Measurements from ENCODE around the gene DNAH2. TPM values are rescaled to one million over a fixed set of nuclear protein-coding genes. Genes with fewer than 3 reads are reported as not detected.

DNAH2 gene
- total and polyA plus RNA-seq, 2 of the 8 experiments (the other 6 are each of a cell fraction or from before 2014, with no cell fraction given), result 0.13 to 0.18 TPM

- Histone ChIP-seq H3K18ac (ENCODE audit: extremely low read depth, low read length) (no peak overlapping the region), H2BK12ac (ENCODE audit: low read depth, low read length) (no peak overlapping the region), H2BK15ac (ENCODE audit: low read length) (no peak overlapping the region), H2AFZ (ENCODE audit: low read length) (no peak overlapping the region), H3K79me1 (ENCODE audit: low read depth, low read length) (no peaks in the 10 kb centered on the region), H3K36me3 (ENCODE audit: control insufficient read depth in 2 of 4, insufficient read depth in 4 of 4, low read length in 3 of 4) (no peaks in the 10 kb centered on the region), H3K27me3 (replicated peaks in 1 of 4; ENCODE audit: control insufficient read depth in 3 of 4, extremely low read depth in 1 of 4, insufficient read depth in 3 of 4, low read length in 3 of 4) (peaks cover 0 to 4% (median 3%) of the 10 kb centered on the region in 4 experiments; a peak in 5 of 7 replicates), H3K23me2 (ENCODE audit: low read depth, low read length) (no peaks in the 10 kb centered on the region), H3K4me3 (ENCODE audit: extremely low read depth in 1 of 4, insufficient read depth in 2 of 4, low read depth in 3 of 4, low read length in 4 of 4) (no peak overlapping the region), H3K56ac (replicated peaks; ENCODE audit: insufficient read length, low read depth, low read length) (no peak overlapping the region), H3K4ac (replicated peaks; ENCODE audit: insufficient read length, low read depth, low read length) (no peak overlapping the region), H3K9me3 (ENCODE audit: insufficient read depth in 2 of 2, low read depth in 1 of 2, low read length in 1 of 2) (no peaks in the 10 kb centered on the region), H3K14ac (ENCODE audit: insufficient read length) (no peak overlapping the region), H3K23ac (ENCODE audit: insufficient read length) (no peak overlapping the region), H3K4me1 (replicated peaks in 1 of 4; ENCODE audit: control insufficient read depth in 3 of 4, insufficient read depth in 4 of 4, low read length in 3 of 4) (peaks cover 0 to 7% (median 5%) of the 10 kb centered on the region in 4 experiments; a peak in 5 of 7 replicates), H2BK20ac (ENCODE audit: low read length) (no peak overlapping the region), H3K4me2 (ENCODE audit: insufficient read depth in 1 of 2, low read depth in 2 of 2, low read length in 2 of 2) (no peak overlapping the region), H3K79me2 (ENCODE audit: control insufficient read depth in 1 of 2, insufficient read depth in 2 of 2, low read length in 2 of 2) (no peaks in the 10 kb centered on the region), H2AK5ac (ENCODE audit: low read depth, low read length) (no peak overlapping the region), H2BK120ac (replicated peaks; ENCODE audit: low read depth, low read length) (no peak overlapping the region), H2BK5ac (ENCODE audit: low read depth, low read length) (no peak overlapping the region), H4K20me1 (replicated peaks in 1 of 2; ENCODE audit: control insufficient read depth in 1 of 2, insufficient read depth in 2 of 2, low read length in 2 of 2) (no peaks in the 10 kb centered on the region), H4K8ac (ENCODE audit: extremely low read depth, insufficient read depth, low read length) (no peak overlapping the region; the same call in 1 of the 2 replicates), H3K9ac (replicated peaks in 1 of 4; ENCODE audit: extremely low read depth in 1 of 4, low read depth in 3 of 4, low read length in 3 of 4) (no peak overlapping the region), H3K27ac (ENCODE audit: low read depth, low read length) (no peak overlapping the region), H4K91ac (replicated peaks; ENCODE audit: insufficient read length, low read length) (no peak overlapping the region), H4K5ac (ENCODE audit: insufficient read length, low read depth, low read length) (no peak overlapping the region)
- CTCF ChIA-PET (ENCODE audit: partially characterized antibody), result interaction anchor here (0.7 to 8.9 kb wide), 17 partner anchors 8 to 222 kb away, joined by 3 to 71 read pairs (median 4); partner anchors contain the start of gene KDM6B
- POLR2A ChIA-PET (ENCODE audit: partially characterized antibody), result no interaction called here
- WGBS, 2 experiments (ENCODE audit: extremely low coverage in 1 of 2, insufficient coverage in 1 of 2, insufficient read length in 1 of 2, insufficient replicate concordance in 2 of 2, low coverage in 1 of 2, low lambda C conversion rate in 2 of 2, missing lambda C conversion rate in 1 of 2), result 89% methylated on average over 27 of the region's 27 CpGs; no CpG with 5 or more reads in 1 of the 2 experiments
- no peak for FAIRE-seq
- TF ChIP-seq MAFK (IDR thresholded peaks at IDR 0.05; ENCODE audit: low read depth, low read length), result no peak
- TF ChIP-seq RBBP5 (IDR thresholded peaks at IDR 0.05; ENCODE audit: borderline replicate concordance, low read depth, low read length), result no peak
- no peak for TF ChIP-seq CTBP2 (IDR thresholded peaks at IDR 0.05; ENCODE audit: borderline replicate concordance, insufficient read depth, insufficient read length, low read length)
- TF ChIP-seq SIX5 (IDR thresholded peaks at IDR 0.05; ENCODE audit: low read depth, low read length), result no peak
- no peak for TF ChIP-seq EZH2 (IDR thresholded peaks at IDR 0.05; ENCODE audit: low read depth, low read length, severe bottlenecking)
- TF ChIP-seq TEAD4 (IDR thresholded peaks at IDR 0.05; ENCODE audit: low read depth, low read length), result no peak
- no peak for TF ChIP-seq TAF1 (IDR thresholded peaks at IDR 0.05; ENCODE audit: low read depth, low read length)
- TF ChIP-seq CREB1 (IDR thresholded peaks at IDR 0.05), result no peak
- no peak for TF ChIP-seq PHF8 (conservative IDR thresholded peaks at IDR 0.05; ENCODE audit: low read depth, low read length)
- no peak for TF ChIP-seq SIRT6 (IDR thresholded peaks at IDR 0.05; ENCODE audit: low read length)
- no peak for TF ChIP-seq EP300 (IDR thresholded peaks at IDR 0.05; ENCODE audit: borderline replicate concordance in 1 of 2, low read depth in 2 of 2, low read length in 2 of 2)
- DNase-seq (ENCODE audit: low read depth in 1 of 2, low spot score in 2 of 2), result no peak
Observed at GRCh38 chr17:7818746-7819645, 101.5 kb downstream of the DNAH2 start.
